ENCODE data around the gene ZMIZ1.

Gene ZMIZ1

DNA sequence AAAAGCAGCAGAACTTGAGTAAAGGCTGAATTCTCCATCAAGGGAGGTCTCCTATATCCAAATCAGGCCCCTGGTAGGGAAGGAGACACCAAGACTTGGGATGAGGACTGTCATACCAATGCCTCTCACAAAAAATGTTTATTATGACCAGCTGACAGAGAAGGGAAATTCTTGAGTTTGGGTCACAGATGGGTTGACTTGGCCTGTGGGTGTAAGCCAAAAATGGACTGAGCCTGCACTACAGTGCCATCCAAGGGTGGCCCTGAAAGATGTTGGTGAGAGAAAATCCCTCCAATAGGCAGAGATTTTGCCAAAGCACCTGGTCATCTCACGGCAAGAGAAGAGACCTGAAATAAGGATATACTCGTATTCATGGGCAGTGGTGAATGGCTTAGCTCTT, 251.6 kb downstream of the ZMIZ1 start:
- H3K9me3 Mint-ChIP-seq = peaks cover 0 to 10% of the 10 kb centered on the region in 2 donors
- no peaks in the 10 kb centered on the region for H3K27me3 Mint-ChIP-seq
- no peak overlapping the region for H3K27ac Mint-ChIP-seq
- ATAC-seq (replicated peaks) (no peak), DNase-seq (no peak)
- no peak overlapping the region for H3K4me3 Mint-ChIP-seq
- peaks cover 13 to 27% of the 10 kb centered on the region in 2 donors for H3K36me3 Mint-ChIP-seq
- H3K4me1 Mint-ChIP-seq = peaks cover 59 to 80% of the 10 kb centered on the region in 2 donors

DNA sequence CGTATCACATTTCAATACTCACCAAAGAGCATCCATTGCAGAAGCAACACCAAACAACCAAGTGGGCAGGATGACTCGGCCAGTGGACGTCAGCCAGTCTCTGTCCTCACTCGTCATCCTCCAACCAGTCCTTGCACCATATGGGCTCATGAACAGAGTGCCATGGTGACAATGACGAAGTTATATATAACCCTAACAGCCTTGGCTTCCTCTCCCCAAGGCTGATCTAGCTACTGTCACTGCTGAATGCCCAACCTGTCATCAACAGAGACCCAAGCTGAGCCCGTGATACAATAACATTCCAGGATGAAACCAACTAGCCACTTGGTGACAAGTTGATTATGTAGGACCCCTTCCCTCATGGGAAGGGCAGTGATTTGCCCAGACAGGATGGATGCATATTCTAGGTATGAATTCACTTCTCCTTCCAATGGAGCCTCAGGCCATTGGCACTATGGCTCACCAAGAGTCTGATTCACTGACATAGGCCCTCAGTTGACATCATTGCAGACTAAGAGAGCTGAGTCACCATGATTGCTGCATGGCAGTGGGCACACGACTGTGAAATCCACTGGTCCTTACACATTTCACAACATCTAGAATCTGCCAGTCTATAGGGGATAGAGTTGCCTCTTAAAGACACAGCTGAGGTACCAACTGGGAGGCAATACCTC, 252.2 kb downstream of the ZMIZ1 start:
- ATAC-seq (replicated peaks) (peak in 1 of 2 donors; percentile 8), DNase-seq (no peak)
- Mint-ChIP-seq H3K4me1 (peaks cover 57 to 74% of the 10 kb centered on the region in 2 donors), H3K9me3 (peaks cover 0 to 10% of the 10 kb centered on the region in 2 donors), H3K4me3 (no peak overlapping the region), H3K27ac (no peak overlapping the region), H3K27me3 (no peaks in the 10 kb centered on the region), H3K36me3 (peaks cover 11 to 21% of the 10 kb centered on the region in 2 donors)

DNA sequence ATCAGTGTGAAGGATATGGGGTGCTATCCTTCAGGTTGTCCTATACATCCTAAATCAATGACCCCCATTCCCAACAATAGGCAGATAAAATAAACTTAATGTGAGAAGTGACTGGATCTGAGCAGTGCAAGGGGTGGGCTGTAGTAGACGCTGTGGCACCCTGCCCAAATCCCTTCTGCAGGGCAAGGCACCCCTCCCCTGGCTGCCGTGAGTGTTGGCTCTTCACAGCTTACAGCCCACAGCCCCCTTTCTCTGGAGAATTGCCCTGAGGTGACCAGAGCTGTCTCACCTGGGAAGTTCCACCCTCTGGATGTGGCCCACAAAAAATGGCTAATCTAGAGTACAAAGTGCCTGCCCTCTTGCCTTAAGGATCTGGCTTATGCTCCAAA, 252.7 kb downstream of the ZMIZ1 start:
- Mint-ChIP-seq H3K9me3 (peaks cover 0 to 10% of the 10 kb centered on the region in 2 donors), H3K36me3 (peaks cover 10 to 20% of the 10 kb centered on the region in 2 donors), H3K27ac (no peak overlapping the region), H3K27me3 (no peaks in the 10 kb centered on the region), H3K4me1 (peaks cover 55 to 70% of the 10 kb centered on the region in 2 donors), H3K4me3 (no peak overlapping the region)
- no peak for ATAC-seq (replicated peaks)
- DNase-seq = no peak

DNA sequence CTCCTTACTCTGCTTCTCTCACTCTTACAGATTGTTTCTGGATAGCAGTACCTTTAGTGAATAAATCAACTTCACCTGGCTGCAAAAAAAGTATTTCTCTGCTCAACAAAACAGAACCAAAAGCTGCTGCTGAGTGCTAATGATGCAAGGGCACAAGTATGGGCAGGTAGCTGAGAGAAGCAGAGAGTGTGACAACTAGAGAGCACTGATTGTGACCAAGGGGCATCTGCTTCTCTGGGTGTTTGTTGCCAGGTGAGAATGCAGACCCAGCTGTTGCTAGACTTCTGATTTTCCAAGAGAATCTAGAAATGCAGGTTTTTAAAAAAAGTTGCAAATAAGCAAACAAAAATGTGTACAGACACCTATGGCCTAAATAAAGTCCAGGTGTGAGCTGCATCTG, 253.2 kb downstream of the ZMIZ1 start:
- Mint-ChIP-seq H3K36me3 (peaks cover 10 to 18% of the 10 kb centered on the region in 2 donors), H3K9me3 (peaks cover 0 to 10% of the 10 kb centered on the region in 2 donors), H3K27ac (no peak overlapping the region), H3K4me3 (no peak overlapping the region), H3K4me1 (peaks cover 51 to 65% of the 10 kb centered on the region in 2 donors), H3K27me3 (no peaks in the 10 kb centered on the region)
- DNase-seq (no peak), ATAC-seq (replicated peaks) (no peak)

DNA sequence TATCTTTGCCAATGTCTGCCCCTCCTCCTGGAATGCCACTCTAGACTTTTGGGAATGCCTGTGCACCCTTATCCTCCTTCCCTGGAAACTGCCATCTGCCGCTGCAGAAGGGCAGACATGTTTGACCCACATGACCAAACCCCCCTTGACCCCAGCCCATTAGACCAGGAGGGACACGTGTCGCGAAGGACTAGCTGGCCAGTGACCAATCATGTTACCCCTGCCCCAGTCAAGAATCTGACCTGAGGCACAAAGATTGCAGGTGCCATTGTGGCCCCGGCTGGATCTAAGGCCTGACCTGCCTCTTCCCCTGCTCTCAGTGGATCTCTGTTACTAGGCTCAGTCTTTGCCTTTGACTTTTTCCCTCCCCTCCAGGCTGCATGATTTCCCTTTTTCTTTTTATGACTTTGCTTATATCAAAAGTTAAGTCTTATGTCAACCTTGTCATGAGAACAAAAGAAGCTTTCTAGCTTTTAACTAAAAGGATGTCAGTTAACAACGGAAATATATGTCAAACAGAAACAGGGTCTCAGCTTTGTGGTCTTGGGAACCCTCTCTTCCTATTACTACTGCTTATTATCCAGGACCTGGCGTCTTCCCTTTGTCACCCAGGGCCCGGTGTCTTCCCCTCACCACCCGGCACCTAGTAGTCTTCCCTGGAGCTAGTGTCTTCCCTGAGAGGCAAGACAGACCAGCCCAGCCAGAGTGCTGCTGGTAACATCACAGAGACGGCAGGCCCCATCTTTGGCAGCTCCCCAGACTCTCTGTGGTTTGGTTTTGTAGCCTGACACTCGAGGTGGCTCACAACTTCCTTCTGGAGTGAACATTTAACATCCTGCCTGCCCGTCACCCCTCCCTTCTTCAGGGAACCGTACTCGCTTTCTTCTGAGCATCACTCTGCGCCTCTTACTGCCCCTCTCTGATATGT, 254.1 kb downstream of the ZMIZ1 start:
- peak overlapping the region; percentile 3 to 44 for H3K4me3 Mint-ChIP-seq
- H3K4me1 Mint-ChIP-seq = peaks cover 41 to 56% of the 10 kb centered on the region in 2 donors
- no peaks in the 10 kb centered on the region for H3K27me3 Mint-ChIP-seq
- peak; percentile 26 for DNase-seq
- peaks cover 0 to 10% of the 10 kb centered on the region in 2 donors for H3K9me3 Mint-ChIP-seq
- peak; percentile 73 for ATAC-seq (replicated peaks)
- peak overlapping the region; percentile 52 for H3K27ac Mint-ChIP-seq
- H3K36me3 Mint-ChIP-seq = peaks cover 10 to 15% of the 10 kb centered on the region in 2 donors

DNA sequence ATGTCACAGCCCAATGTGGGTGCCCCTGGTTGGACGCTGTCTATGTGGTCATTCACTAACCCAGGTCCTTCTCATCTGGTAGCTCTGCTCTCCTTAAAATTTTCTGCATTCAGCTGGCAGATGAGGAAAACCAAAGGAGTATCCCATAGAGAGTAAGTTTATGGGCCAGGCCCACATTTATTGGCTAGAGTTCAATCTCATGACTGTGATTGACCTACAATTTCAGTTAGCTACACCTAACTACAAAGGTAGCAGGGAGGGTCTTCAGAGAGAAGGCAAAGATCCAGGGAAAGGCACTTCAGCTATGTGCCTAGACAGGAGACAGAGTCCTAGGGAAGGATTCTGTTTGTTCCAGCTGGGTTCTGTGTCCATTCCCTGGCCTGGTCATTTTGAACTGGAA, 254.8 kb downstream of the ZMIZ1 start:
- Mint-ChIP-seq H3K9me3 (peaks cover 0 to 9% of the 10 kb centered on the region in 2 donors), H3K4me3 (no peak overlapping the region), H3K27ac (no peak overlapping the region), H3K4me1 (peaks cover 34 to 49% of the 10 kb centered on the region in 2 donors), H3K36me3 (peaks cover 6 to 10% of the 10 kb centered on the region in 2 donors), H3K27me3 (no peaks in the 10 kb centered on the region)
- DNase-seq = no peak
- no peak for ATAC-seq (replicated peaks)

DNA sequence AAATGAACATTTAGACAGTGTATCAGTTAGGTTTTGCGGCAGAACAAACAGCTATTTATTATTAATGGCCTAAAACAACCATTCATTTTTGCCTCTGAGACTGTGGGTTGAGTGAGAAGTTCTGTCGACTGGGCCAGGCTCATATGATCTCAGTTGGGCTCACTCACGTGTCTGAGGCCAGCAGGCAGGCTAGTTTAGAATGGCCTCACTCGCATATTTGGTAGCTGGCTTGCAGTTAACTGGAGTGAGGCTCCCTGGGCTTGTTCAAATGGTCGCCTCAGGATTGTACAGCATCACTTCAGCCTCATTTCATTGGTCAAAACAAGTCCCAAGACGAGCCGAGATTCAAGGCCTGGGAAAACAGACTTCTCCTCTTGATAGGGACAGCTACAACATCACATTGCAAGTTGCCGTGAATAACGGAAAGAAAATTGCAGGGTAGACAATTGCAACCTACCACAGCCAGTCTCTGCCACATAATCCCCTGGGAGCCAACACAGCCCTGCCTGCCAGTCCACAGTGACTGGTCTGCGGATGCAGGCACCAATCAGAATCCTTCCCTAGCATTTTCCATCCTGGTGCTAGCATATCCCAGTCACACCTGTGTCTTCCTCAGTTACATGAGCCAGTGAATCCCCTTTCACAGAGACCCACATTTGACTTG, 255.4 kb downstream of the ZMIZ1 start:
- Mint-ChIP-seq H3K4me1 (peaks cover 30 to 43% of the 10 kb centered on the region in 2 donors), H3K27ac (no peak overlapping the region), H3K36me3 (peaks cover 3 to 6% of the 10 kb centered on the region in 2 donors), H3K4me3 (no peak overlapping the region), H3K9me3 (peaks cover 0 to 5% of the 10 kb centered on the region in 2 donors), H3K27me3 (no peaks in the 10 kb centered on the region)
- DNase-seq (no peak), ATAC-seq (replicated peaks) (peak in 1 of 2 donors; percentile 43)

DNA sequence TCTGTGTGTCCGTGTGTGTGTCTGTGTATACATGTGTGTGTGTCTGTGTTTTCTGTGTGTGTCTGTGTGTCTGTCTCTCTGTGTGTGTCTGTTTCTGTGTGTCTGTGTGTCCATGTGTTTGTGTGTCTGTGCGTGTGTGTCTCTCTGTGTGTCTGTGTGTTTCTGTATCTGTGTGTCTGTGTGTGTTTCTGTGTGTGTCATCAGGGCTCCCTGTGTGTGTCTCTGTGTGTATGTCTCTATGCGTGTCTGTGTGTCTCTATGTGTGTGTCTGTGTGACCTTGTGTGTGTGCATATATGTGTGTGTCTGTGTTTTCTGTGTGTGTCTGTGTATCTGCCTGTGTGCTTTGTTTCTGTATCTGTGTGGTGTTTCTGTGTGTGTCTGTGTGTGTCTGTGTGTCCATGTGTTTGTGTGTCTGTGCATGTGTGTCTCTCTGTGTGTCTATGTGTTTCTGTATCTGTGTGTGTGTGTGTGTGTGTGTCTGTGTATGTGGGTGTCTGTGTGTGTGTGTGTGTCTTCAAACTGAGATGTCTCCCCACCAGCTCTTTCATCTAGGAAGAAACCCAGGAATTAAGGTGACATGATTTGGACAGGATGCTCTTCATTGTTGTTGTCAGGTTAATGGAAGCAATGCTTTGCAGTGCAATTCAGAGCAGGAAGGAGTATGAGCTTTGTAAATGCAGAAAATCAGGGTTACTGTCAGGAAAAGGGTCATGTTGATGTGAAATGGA, 257.8 kb downstream of the ZMIZ1 start:
- Mint-ChIP-seq H3K9me3 (no peaks in the 10 kb centered on the region), H3K4me1 (peaks cover 23 to 31% of the 10 kb centered on the region in 2 donors), H3K36me3 (no peaks in the 10 kb centered on the region), H3K27ac (no peak overlapping the region), H3K27me3 (no peaks in the 10 kb centered on the region), H3K4me3 (no peak overlapping the region)
- no peak for DNase-seq
- ATAC-seq (replicated peaks) = no peak

DNA sequence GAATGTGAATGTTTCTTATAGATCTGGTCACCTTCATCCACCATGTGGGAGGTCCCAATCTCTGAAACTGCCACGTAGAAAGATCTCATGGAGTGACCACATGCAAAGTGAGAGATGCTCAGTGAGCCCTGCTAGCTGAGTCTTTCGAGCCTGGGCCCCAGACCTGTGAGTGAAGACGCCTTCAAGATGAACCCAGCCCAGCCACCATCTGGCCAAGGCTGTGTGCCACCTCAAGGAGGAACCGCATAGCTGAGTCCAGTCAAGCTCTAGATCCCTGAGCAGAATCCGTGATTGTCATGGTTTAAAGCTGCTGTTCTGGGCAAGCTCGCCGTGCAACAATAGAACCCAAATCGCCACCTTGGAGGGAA, 258.3 kb downstream of the ZMIZ1 start:
- H3K27me3 Mint-ChIP-seq = no peaks in the 10 kb centered on the region
- no peaks in the 10 kb centered on the region for H3K9me3 Mint-ChIP-seq
- peaks cover 26 to 31% of the 10 kb centered on the region in 2 donors for H3K4me1 Mint-ChIP-seq
- H3K36me3 Mint-ChIP-seq = no peaks in the 10 kb centered on the region
- ATAC-seq (replicated peaks) (no peak), DNase-seq (no peak)
- no peak overlapping the region for H3K4me3 Mint-ChIP-seq
- no peak overlapping the region for H3K27ac Mint-ChIP-seq

DNA sequence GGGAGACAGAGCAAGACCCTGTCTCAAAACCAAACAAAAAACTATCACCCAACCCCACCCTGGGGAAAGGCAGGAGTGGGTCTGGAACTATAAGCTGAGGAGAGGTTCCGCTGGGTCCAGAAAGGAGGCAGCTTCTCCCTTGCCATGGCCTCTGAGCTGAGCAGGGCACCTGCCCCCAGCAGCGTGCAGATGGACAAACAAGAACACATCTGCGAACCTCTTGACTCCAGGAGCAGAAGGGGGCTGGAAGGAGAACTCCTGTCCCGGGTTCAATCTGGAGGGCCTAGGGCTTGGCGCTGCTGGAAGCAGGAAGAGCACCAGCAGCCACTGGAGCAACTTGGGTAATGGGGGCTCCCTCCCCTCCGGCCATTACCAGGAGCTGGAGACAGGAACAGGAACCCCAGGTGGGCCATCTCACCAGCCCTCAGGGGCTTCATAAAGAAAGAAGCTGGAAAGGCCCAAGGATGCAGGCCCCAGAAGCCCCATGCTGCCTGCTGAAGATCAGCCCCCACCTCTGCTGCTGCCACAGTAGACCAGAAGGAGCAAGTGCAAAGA, 259.5 kb downstream of the ZMIZ1 start:
- Mint-ChIP-seq H3K27ac (no peak overlapping the region), H3K36me3 (no peaks in the 10 kb centered on the region), H3K27me3 (no peaks in the 10 kb centered on the region), H3K9me3 (no peaks in the 10 kb centered on the region), H3K4me3 (no peak overlapping the region), H3K4me1 (peaks cover 21 to 24% of the 10 kb centered on the region in 2 donors)
- DNase-seq (no peak), ATAC-seq (replicated peaks) (no peak)

DNA sequence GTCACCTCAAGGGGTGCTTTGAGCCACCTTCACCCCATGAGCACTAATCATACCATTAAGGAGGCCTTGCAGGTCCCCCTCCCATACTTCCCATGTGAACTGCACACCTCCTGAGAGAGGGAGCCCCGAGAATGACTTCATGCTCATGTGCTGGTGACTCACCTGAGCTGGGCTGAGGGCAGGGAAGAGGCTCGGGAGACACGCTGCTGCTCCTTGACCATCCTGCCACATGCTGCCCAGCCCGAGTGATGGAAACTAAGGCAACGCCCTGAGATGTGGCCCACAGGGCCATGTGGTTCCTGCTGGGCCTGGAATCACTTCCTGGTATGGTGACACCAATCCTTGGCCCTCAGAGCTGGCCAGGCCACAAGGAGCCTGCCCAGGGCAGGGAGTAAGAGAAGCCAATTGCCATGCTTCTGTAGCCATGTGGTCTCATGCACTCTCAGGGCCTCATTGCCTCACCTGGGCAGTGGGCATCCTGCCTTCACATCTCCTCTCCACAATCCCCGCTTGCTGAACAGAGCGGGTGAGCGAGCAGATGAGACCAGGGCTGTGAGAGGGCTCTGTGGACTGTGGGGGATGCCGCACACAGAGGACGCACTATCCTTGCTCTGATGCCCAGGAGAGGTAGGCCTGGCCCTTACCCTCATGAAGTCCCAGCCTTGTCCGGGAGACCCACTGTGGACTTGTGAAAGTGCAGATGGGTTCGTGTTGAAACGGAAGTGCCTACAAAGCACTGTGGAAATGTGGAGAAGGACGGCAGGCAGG, 260.2 kb downstream of the ZMIZ1 start:
- DNase-seq (no peak), ATAC-seq (replicated peaks) (no peak)
- Mint-ChIP-seq H3K27me3 (no peaks in the 10 kb centered on the region), H3K4me1 (peaks cover 18 to 22% of the 10 kb centered on the region in 2 donors), H3K9me3 (no peaks in the 10 kb centered on the region), H3K36me3 (no peaks in the 10 kb centered on the region), H3K4me3 (no peak overlapping the region), H3K27ac (peak overlapping the region; percentile 17)

DNA sequence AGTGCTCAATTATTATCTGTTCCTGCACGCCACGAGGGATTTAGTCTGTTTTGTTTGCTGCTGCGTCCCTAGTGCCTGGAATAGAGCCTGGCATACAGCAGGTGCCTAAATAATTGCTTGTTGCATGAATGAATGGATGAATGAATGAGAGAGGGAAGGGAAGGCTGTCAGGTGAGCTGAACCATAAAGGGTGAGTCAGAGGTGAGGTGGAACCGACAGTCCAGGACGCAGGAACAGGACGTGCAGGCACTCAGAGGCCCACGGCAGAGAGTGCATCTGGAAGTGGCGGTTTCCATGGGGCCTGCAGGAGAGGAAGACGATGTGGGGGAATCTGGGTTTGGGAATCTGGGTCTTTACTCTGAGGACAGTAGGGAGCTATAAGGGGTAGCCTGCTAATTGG, 260.8 kb downstream of the ZMIZ1 start:
- no peaks in the 10 kb centered on the region for H3K36me3 Mint-ChIP-seq
- ATAC-seq (replicated peaks) (no peak), DNase-seq (no peak)
- H3K9me3 Mint-ChIP-seq = no peaks in the 10 kb centered on the region
- no peaks in the 10 kb centered on the region for H3K27me3 Mint-ChIP-seq
- H3K27ac Mint-ChIP-seq = peak overlapping the region; percentile 17
- no peak overlapping the region for H3K4me3 Mint-ChIP-seq
- peaks cover 20 to 26% of the 10 kb centered on the region in 2 donors for H3K4me1 Mint-ChIP-seq

DNA sequence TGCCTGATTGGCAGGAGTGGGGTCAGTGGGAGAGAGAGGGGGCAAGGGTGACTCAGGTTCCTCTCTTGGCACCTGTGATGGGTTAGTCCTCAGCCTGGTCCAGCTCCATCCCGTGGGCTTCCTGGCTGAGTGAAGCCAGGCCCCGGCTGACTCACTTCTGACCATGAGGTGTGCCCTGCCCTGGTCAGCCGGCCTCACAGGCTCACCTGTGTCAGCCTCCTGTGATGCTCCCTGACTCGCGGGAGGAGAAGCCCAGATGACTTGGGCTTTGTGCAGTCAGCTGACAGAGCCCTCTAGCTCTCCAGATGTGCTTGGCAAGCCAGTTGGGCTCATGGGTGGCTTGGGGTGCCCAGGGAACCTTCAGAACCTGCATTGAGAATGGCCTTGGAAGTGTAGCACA, 262.5 kb downstream of the ZMIZ1 start:
- peaks cover 21 to 34% of the 10 kb centered on the region in 2 donors for H3K4me1 Mint-ChIP-seq
- DNase-seq (no peak), ATAC-seq (replicated peaks) (peak; percentile 26 to 29)
- peak overlapping the region; percentile 87 for H3K27ac Mint-ChIP-seq
- no peak overlapping the region for H3K4me3 Mint-ChIP-seq
- no peaks in the 10 kb centered on the region for H3K36me3 Mint-ChIP-seq
- no peaks in the 10 kb centered on the region for H3K9me3 Mint-ChIP-seq
- H3K27me3 Mint-ChIP-seq = no peaks in the 10 kb centered on the region

Measured in stimulated activated naive B cell treated with anti-CD40 and anti-IgM and Interleukin-4, amounts not matched to agents 10 μg/mL and 1 μg/mL and 100 μg/mL, for 72 hours (primary cell).